ENCODE data around the gene OVCA2. TPM values are rescaled to one million over a fixed set of nuclear protein-coding genes. Genes with fewer than 3 reads are reported as not detected.

The OVCA2 gene
- total RNA-seq, 1 experiment from 2014 or later: 24.6 TPM

DNA sequence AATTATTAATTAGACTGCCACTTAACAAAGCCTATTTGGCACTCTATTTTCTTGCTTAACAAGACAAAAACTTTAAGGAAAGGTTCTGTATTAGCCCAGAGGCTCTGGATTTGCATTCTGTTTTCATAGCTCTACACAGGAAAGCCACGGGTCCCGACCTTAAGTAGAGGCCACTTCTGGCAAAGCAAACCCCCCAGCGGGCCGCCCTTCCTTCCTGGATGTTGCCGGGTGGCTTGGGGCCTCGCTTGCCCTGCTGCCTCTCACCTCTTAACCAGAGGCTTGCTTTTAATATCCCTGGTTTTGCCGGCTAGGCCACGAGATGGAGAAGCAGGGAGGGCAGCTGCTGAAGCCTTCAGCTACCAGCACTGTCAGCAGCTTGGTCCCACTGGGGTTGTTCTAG is 21.1 kb upstream of the OVCA2 start:
- H3K56ac ChIP-seq (ENCODE audit: insufficient read length, low read depth, low read length): no peak overlapping the region
- no peak overlapping the region for H3K27ac ChIP-seq (ENCODE audit: insufficient read length, low read depth, low read length)
- no peak overlapping the region for H2BK5ac ChIP-seq (ENCODE audit: insufficient read length, low read length)
- peaks cover 36% of the 10 kb centered on the region; the same call in 1 of the 2 replicates for H3K27me3 ChIP-seq (ENCODE audit: insufficient read depth, low read length)
- H3K23me2 ChIP-seq (ENCODE audit: insufficient read length, low read depth, low read length, poor library complexity, severe bottlenecking): peaks cover 20% of the 10 kb centered on the region
- no peaks in the 10 kb centered on the region for H3K9me3 Mint-ChIP-seq
- no peak overlapping the region for H3K18ac ChIP-seq (ENCODE audit: insufficient read length, low read depth, low read length)
- H3K79me2 ChIP-seq (ENCODE audit: insufficient read depth, low read length): no peaks in the 10 kb centered on the region
- H3K4ac ChIP-seq (ENCODE audit: low read depth, low read length): no peak overlapping the region
- no peak overlapping the region for H2AK5ac ChIP-seq (ENCODE audit: insufficient read length, low read length)
- H2AFZ ChIP-seq (ENCODE audit: low read length): no peak overlapping the region
- H3K4me1 Mint-ChIP-seq: peaks cover 3 to 11% of the 10 kb centered on the region in 2 experiments; a peak in 3 of 4 replicates
- no CpG with 5 or more reads among the region's 8 CpGs for WGBS (ENCODE audit: extremely low coverage, insufficient read length, low lambda C conversion rate)
- H3K79me1 ChIP-seq (ENCODE audit: insufficient read depth, low read depth, low read length, poor library complexity, severe bottlenecking): no peaks in the 10 kb centered on the region
- no peaks in the 10 kb centered on the region for H3K9me3 ChIP-seq (ENCODE audit: control insufficient read depth, low read depth, low read length)
- no peak overlapping the region for H4K8ac ChIP-seq (replicated peaks; ENCODE audit: insufficient read length, low read depth, low read length)
- no peak overlapping the region for H3K27ac Mint-ChIP-seq
- no peak for DNase-seq
- TF ChIP-seq, protein P1, sequence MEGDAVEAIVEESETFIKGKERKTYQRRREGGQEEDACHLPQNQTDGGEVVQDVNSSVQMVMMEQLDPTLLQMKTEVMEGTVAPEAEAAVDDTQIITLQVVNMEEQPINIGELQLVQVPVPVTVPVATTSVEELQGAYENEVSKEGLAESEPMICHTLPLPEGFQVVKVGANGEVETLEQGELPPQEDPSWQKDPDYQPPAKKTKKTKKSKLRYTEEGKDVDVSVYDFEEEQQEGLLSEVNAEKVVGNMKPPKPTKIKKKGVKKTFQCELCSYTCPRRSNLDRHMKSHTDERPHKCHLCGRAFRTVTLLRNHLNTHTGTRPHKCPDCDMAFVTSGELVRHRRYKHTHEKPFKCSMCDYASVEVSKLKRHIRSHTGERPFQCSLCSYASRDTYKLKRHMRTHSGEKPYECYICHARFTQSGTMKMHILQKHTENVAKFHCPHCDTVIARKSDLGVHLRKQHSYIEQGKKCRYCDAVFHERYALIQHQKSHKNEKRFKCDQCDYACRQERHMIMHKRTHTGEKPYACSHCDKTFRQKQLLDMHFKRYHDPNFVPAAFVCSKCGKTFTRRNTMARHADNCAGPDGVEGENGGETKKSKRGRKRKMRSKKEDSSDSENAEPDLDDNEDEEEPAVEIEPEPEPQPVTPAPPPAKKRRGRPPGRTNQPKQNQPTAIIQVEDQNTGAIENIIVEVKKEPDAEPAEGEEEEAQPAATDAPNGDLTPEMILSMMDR (conservative IDR thresholded peaks at IDR 0.05): no peak
- no peak overlapping the region for H4K5ac ChIP-seq (ENCODE audit: insufficient read length, low read depth, low read length)
- H4K91ac ChIP-seq (ENCODE audit: insufficient read length, low read depth, low read length): no peak overlapping the region
- no peak overlapping the region for H3T11ph ChIP-seq (ENCODE audit: low read length)
- no peak overlapping the region for H3K23ac ChIP-seq (ENCODE audit: insufficient read length, low read depth, low read length)
- H2BK20ac ChIP-seq (ENCODE audit: low read depth, low read length, poor library complexity, severe bottlenecking): no peak overlapping the region
- no peaks in the 10 kb centered on the region for H3K4me1 ChIP-seq (ENCODE audit: insufficient read depth, low read length)
- H3K14ac ChIP-seq (ENCODE audit: insufficient read depth, low read length): no peak overlapping the region
- no peak overlapping the region for H3K4me3 Mint-ChIP-seq
- no peak overlapping the region for H3K4me2 ChIP-seq (ENCODE audit: insufficient read depth, insufficient read length, low read length)
- no peaks in the 10 kb centered on the region for H3K36me3 Mint-ChIP-seq (ENCODE audit: insufficient read depth in 1 of 3, low read depth in 3 of 3)
- H2BK120ac ChIP-seq (ENCODE audit: low read depth, low read length, poor library complexity, severe bottlenecking): no peak overlapping the region
- H2BK12ac ChIP-seq (ENCODE audit: insufficient read length, low read depth, low read length): no peak overlapping the region
- no peak overlapping the region for H2BK15ac ChIP-seq (ENCODE audit: low read depth, low read length)
- H4K20me1 ChIP-seq (ENCODE audit: control insufficient read depth, insufficient read depth, insufficient read length): no peaks in the 10 kb centered on the region
- peaks cover 94% of the 10 kb centered on the region for H3K27me3 Mint-ChIP-seq (ENCODE audit: low read depth)
- no peak overlapping the region for H3K9ac ChIP-seq (ENCODE audit: extremely low read depth, insufficient read length, low read length)

All from H9 (cell line).